MCF 10A (cell line): ENCODE results near the gene PICALM. TPM values are rescaled to one million over a fixed set of nuclear protein-coding genes. Genes with fewer than 3 reads are reported as not detected.

Experiments used
- BruUV-seq: library from RNA; stranded (reverse); fragments of 400-500 nt; replicated peaks from 2 replicates; lab custom pipeline; 2021; lab: Mats Ljungman, UMichigan
- CTCF ChIA-PET: fragments of 300-600 bp; sonication (Branson Sonifier 250); formaldehyde crosslinking; extraction: SDS; loops from one replicate; lab custom pipeline; 2021; ENCODE audit warnings: antibody characterized with exemption, inconsistent platforms; lab: Yijun Ruan, JAX
- POLR2A ChIA-PET: fragments of 300-600, 350-650 bp; sonication (Branson Sonifier 250); formaldehyde crosslinking; extraction: SDS; loops from one replicate; lab custom pipeline; 2020; ENCODE audit warnings: antibody characterized with exemption, inconsistent platforms; lab: Yijun Ruan, JAX
- DNase-seq: peaks from one replicate; pipeline ENCODE4 v3.0.0-alpha.2; 2018; ENCODE audit not compliant: unreplicated experiment
- H3K27ac Mint-ChIP-seq: one replicate; pipeline ENCODE4 v1.8.0; 2022; ENCODE audit warnings: mild to moderate bottlenecking, low read depth, mixed read lengths; ENCODE audit not compliant: unreplicated experiment
- H3K27me3 Mint-ChIP-seq: one replicate; pipeline ENCODE4 v1.8.0; 2022; ENCODE audit warnings: mixed read lengths; ENCODE audit not compliant: insufficient read depth, unreplicated experiment
- H3K36me3 Mint-ChIP-seq: one replicate; pipeline ENCODE4 v1.8.0; 2022; ENCODE audit warnings: mild to moderate bottlenecking, moderate library complexity, mixed read lengths; ENCODE audit not compliant: insufficient read depth, unreplicated experiment
- H3K4me1 Mint-ChIP-seq: one replicate; pipeline ENCODE4 v1.8.0; 2022; ENCODE audit warnings: mixed read lengths; ENCODE audit not compliant: insufficient read depth, unreplicated experiment
- H3K4me3 Mint-ChIP-seq: one replicate; pipeline ENCODE4 v1.8.0; 2022; ENCODE audit warnings: mild to moderate bottlenecking, moderate library complexity, mixed read lengths; ENCODE audit not compliant: unreplicated experiment
- H3K9me3 Mint-ChIP-seq: one replicate; pipeline ENCODE4 v1.8.0; 2022; ENCODE audit warnings: mixed read lengths; ENCODE audit not compliant: unreplicated experiment
- intact Hi-C: fragments of 100-400 bp; cut with micrococcal nuclease; formaldehyde crosslinking; loops from 2 replicates; pipeline ENCODE4 v1.14.1; 2022
- total RNA-seq: library from RNA; stranded (reverse); gene quantifications from 2 replicates; pipeline ENCODE4 v1.2.3, GENCODE V29; 2022
- TF ChIP-seq, protein P1 (sequence below): fragments of 200-600 bp; IDR thresholded peaks from one replicate; pipeline ENCODE4 v1.8.0; 2022; ENCODE audit warnings: antibody characterized with exemption, mild to moderate bottlenecking; ENCODE audit not compliant: unreplicated experiment

The PICALM gene
- total RNA-seq, 1 experiment from 2014 or later = 137 TPM

GRCh38 chr11:85912414-85912813 is 156.5 kb downstream of the PICALM start:
- H3K27me3 Mint-ChIP-seq = no peaks in the 10 kb centered on the region
- H3K4me1 Mint-ChIP-seq = no peaks in the 10 kb centered on the region
- no peak overlapping the region for H3K4me3 Mint-ChIP-seq
- peaks cover 5% of the 10 kb centered on the region for H3K9me3 Mint-ChIP-seq
- POLR2A ChIA-PET = no interaction called here
- TF ChIP-seq, protein P1, sequence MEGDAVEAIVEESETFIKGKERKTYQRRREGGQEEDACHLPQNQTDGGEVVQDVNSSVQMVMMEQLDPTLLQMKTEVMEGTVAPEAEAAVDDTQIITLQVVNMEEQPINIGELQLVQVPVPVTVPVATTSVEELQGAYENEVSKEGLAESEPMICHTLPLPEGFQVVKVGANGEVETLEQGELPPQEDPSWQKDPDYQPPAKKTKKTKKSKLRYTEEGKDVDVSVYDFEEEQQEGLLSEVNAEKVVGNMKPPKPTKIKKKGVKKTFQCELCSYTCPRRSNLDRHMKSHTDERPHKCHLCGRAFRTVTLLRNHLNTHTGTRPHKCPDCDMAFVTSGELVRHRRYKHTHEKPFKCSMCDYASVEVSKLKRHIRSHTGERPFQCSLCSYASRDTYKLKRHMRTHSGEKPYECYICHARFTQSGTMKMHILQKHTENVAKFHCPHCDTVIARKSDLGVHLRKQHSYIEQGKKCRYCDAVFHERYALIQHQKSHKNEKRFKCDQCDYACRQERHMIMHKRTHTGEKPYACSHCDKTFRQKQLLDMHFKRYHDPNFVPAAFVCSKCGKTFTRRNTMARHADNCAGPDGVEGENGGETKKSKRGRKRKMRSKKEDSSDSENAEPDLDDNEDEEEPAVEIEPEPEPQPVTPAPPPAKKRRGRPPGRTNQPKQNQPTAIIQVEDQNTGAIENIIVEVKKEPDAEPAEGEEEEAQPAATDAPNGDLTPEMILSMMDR = no peak
- intact Hi-C loops = no loop called here
- H3K27ac Mint-ChIP-seq = no peak overlapping the region
- peaks cover 6% of the 10 kb centered on the region for H3K36me3 Mint-ChIP-seq
- DNase-seq = no peak
- BruUV-seq = no TSS peak
- CTCF ChIA-PET = no interaction called here

Other genes with a start within 250 kb of the PICALM start
- gene CCDC83, start 213.7 kb downstream of the PICALM start, total RNA-seq = not detected in 2 replicates
- gene EED, start 175.7 kb upstream of the PICALM start, total RNA-seq = 20.9 and 22.9 TPM in 2 replicates
- gene HIKESHI, start 233.2 kb upstream of the PICALM start, total RNA-seq = 47.6 and 53.9 TPM in 2 replicates